Breast epithelium (tissue), 3 donors: Measurements from ENCODE around the gene GLCE.

Experiments used
- CTCF ChIP-seq, 3 donors: fragments of 450-650 bp; IDR thresholded peaks; one replicate each; pipeline ENCODE4 v1.5.1; 2016 to 2017; ENCODE audit warnings: antibody characterized with exemption in 3 of 3, mild to moderate bottlenecking in 3 of 3, moderate library complexity in 3 of 3
- POLR2A ChIP-seq: fragments of 450-650 bp; IDR thresholded peaks from one replicate; pipeline ENCODE4 v1.6.1; 2016; ENCODE audit warnings: antibody characterized with exemption, mild to moderate bottlenecking, moderate library complexity

- no peak for TF ChIP-seq CTCF (IDR thresholded peaks at IDR 0.05)
- no peak for TF ChIP-seq POLR2A
Measured at GRCh38 chr15:69141833-69142232, 18.6 kb upstream of the GLCE start.
